Activated CD8-positive, alpha-beta memory T cell treated with anti-CD3 and anti-CD28 coated beads for 36 hours (primary cell): ENCODE measurements around the gene SASH1. TPM values are rescaled to one million over a fixed set of nuclear protein-coding genes. Genes with fewer than 3 reads are reported as not detected.

Source experiments
- CTCF ChIA-PET: fragments of 350-600 bp; sonication (Branson Sonifier 250); formaldehyde crosslinking; loops from one replicate; lab custom pipeline; 2021; ENCODE audit warnings: antibody characterized with exemption; lab: Charles Lee
- POLR2A ChIA-PET: fragments of 350-600 bp; sonication (Branson Sonifier 250); formaldehyde crosslinking; loops from one replicate; lab custom pipeline; 2021; ENCODE audit warnings: antibody characterized with exemption; lab: Charles Lee
- total RNA-seq, 2 experiments: library from RNA; stranded (reverse); gene quantifications; one replicate each; pipeline ENCODE4 v1.2.3, GENCODE V29; 2021

SASH1 gene
- total RNA-seq, 2 experiments from 2014 or later, result 1.0 to 1.2 TPM

GRCh38 chr6:148525453-148525852 lies 182.8 kb downstream of the SASH1 start:
- ChIA-PET CTCF (no interaction called here), POLR2A (no interaction called here)

GRCh38 chr6:148526145-148526544 lies 183.5 kb downstream of the SASH1 start:
- CTCF ChIA-PET, result interaction anchor here (0.7 kb wide), 1 partner anchor 187 kb away, joined by 5 read pairs; no protein-coding TSS in a partner anchor
- POLR2A ChIA-PET, result no interaction called here

- CTCF ChIA-PET, result interaction anchor here (1.0 kb wide), 1 partner anchor 23 kb away, joined by 3 read pairs; no protein-coding TSS in a partner anchor
These were observed 185.7 kb downstream of the SASH1 start for GRCh38 chr6:148528292-148528691.

GRCh38 chr6:148529010-148529409 lies 186.4 kb downstream of the SASH1 start:
- POLR2A ChIA-PET, result no interaction called here
- CTCF ChIA-PET, result no interaction called here

More at GRCh38 chr6:148528292-148528691, 185.7 kb downstream of the SASH1 start:
- POLR2A ChIA-PET, result no interaction called here

- ChIA-PET POLR2A (no interaction called here), CTCF (no interaction called here)
These were observed 187.8 kb downstream of the SASH1 start for GRCh38 chr6:148530394-148530953.

GRCh38 chr6:148530976-148531375 lies 188.3 kb downstream of the SASH1 start:
- ChIA-PET CTCF (no interaction called here), POLR2A (no interaction called here)

GRCh38 chr6:148532698-148533097 lies 190.1 kb downstream of the SASH1 start:
- POLR2A ChIA-PET, result no interaction called here

GRCh38 chr6:148533309-148534107 lies 190.9 kb downstream of the SASH1 start:
- CTCF ChIA-PET, result no interaction called here
- POLR2A ChIA-PET, result no interaction called here

More at GRCh38 chr6:148532698-148533097, 190.1 kb downstream of the SASH1 start:
- CTCF ChIA-PET, result no interaction called here

- POLR2A ChIA-PET, result no interaction called here
- CTCF ChIA-PET, result no interaction called here
These were observed 192.2 kb downstream of the SASH1 start for GRCh38 chr6:148534871-148535270.

- ChIA-PET POLR2A (no interaction called here), CTCF (no interaction called here)
These were observed 192.7 kb downstream of the SASH1 start for GRCh38 chr6:148535381-148535780.

- POLR2A ChIA-PET, result no interaction called here
These were observed 193.3 kb downstream of the SASH1 start for GRCh38 chr6:148535976-148536375.

GRCh38 chr6:148538261-148539190 lies 195.9 kb downstream of the SASH1 start:
- POLR2A ChIA-PET, result no interaction called here
- CTCF ChIA-PET, result no interaction called here

More at GRCh38 chr6:148535976-148536375, 193.3 kb downstream of the SASH1 start:
- CTCF ChIA-PET, result no interaction called here

- CTCF ChIA-PET, result no interaction called here
These were observed 200.9 kb downstream of the SASH1 start for GRCh38 chr6:148543540-148543939.

GRCh38 chr6:148544421-148544820 lies 201.8 kb downstream of the SASH1 start:
- ChIA-PET CTCF (no interaction called here), POLR2A (no interaction called here)

More at GRCh38 chr6:148543540-148543939, 200.9 kb downstream of the SASH1 start:
- POLR2A ChIA-PET, result no interaction called here

GRCh38 chr6:148545901-148546300 lies 203.3 kb downstream of the SASH1 start:
- CTCF ChIA-PET, result no interaction called here
- POLR2A ChIA-PET, result no interaction called here

GRCh38 chr6:148547110-148547509 lies 204.5 kb downstream of the SASH1 start:
- POLR2A ChIA-PET, result no interaction called here
- CTCF ChIA-PET, result no interaction called here

- POLR2A ChIA-PET, result no interaction called here
- CTCF ChIA-PET, result no interaction called here
These were observed 205.6 kb downstream of the SASH1 start for GRCh38 chr6:148548065-148548748.

GRCh38 chr6:148548749-148549140 lies 206.1 kb downstream of the SASH1 start:
- CTCF ChIA-PET, result no interaction called here
- POLR2A ChIA-PET, result no interaction called here

- ChIA-PET POLR2A (no interaction called here), CTCF (interaction anchor here (1.1 kb wide), 1 partner anchor 9 kb away, joined by 4 read pairs; no protein-coding TSS in a partner anchor)
These were observed 207.9 kb downstream of the SASH1 start for GRCh38 chr6:148550569-148550968.
